PC-3 (cell line): ENCODE results near the gene SCAI. TPM values are rescaled to one million over a fixed set of nuclear protein-coding genes. Genes with fewer than 3 reads are reported as not detected.

Experiments used
- ATAC-seq: fragments of 200-7000 bp; cut with Tn5 transposase; 2 replicates; pipeline ENCODE4 v1.9.1; 2020; ENCODE audit warnings: mild to moderate bottlenecking, moderate library complexity
- BruUV-seq: library from RNA; stranded (reverse); fragments of 400-500 nt; replicated peaks from 2 replicates; lab custom pipeline; 2021; lab: Mats Ljungman, UMichigan
- CTCF ChIA-PET: fragments of 300-600 bp; sonication (Branson Sonifier 250); formaldehyde crosslinking; loops from one replicate; lab custom pipeline; 2022; ENCODE audit warnings: antibody characterized with exemption; lab: Charles Lee
- POLR2A ChIA-PET: fragments of 300-600 bp; sonication (Branson Sonifier 250); formaldehyde crosslinking; loops from one replicate; lab custom pipeline; 2022; ENCODE audit warnings: antibody characterized with exemption; ENCODE audit not compliant: unreplicated experiment; lab: Charles Lee
- DNase-seq: peaks from one replicate; pipeline ENCODE4 v3.0.0-alpha.2; 2015
- H2AFZ ChIP-seq: fragments of 300-600 bp; sonication (generic); 2 replicates; pipeline ENCODE4 v1.6.0; 2016; ENCODE audit warnings: antibody characterized with exemption, low read length
- H3F3A ChIP-seq: fragments of 300-600 bp; sonication (generic); one replicate; pipeline ENCODE4 v1.6.0; 2017; ENCODE audit warnings: antibody characterized with exemption, low read length, control low read depth, mild to moderate bottlenecking; ENCODE audit not compliant: unreplicated experiment
- H3K27ac ChIP-seq: fragments of 300-600 bp; sonication (generic); 2 replicates; pipeline ENCODE4 v1.5.1; 2016; ENCODE audit warnings: mild to moderate bottlenecking, low read length
- H3K27me3 ChIP-seq: fragments of 300-600 bp; sonication (generic); 2 replicates; pipeline ENCODE4 v1.6.1; 2016; ENCODE audit warnings: low read length, mixed read lengths
- H3K36me3 ChIP-seq: fragments of 300-600 bp; sonication (generic); 2 replicates; pipeline ENCODE4 v1.6.1; 2016; ENCODE audit warnings: low read depth, mixed run types, low read length, mixed read lengths
- H3K4me1 ChIP-seq: fragments of 300-600 bp; sonication (generic); 2 replicates; pipeline ENCODE4 v1.5.1; 2016; ENCODE audit warnings: low read length; ENCODE audit not compliant: insufficient read depth
- H3K4me2 ChIP-seq: fragments of 300-600 bp; sonication (generic); 2 replicates; pipeline ENCODE4 v1.6.0; 2016; ENCODE audit warnings: low read length
- H3K4me3 ChIP-seq: fragments of 300-600 bp; sonication (generic); 2 replicates; pipeline ENCODE4 v1.5.1; 2016; ENCODE audit warnings: mild to moderate bottlenecking, low read length, mixed read lengths
- H3K79me2 ChIP-seq: fragments of 300-600 bp; sonication (generic); 2 replicates; pipeline ENCODE4 v1.6.1; 2017; ENCODE audit warnings: low read length, mixed read lengths
- H3K9ac ChIP-seq: fragments of 300-600 bp; sonication (generic); 2 replicates; pipeline ENCODE4 v1.6.0; 2016; ENCODE audit warnings: mild to moderate bottlenecking, low read length
- H3K9me2 ChIP-seq: fragments of 300-600 bp; sonication (generic); replicated peaks from 2 replicates; pipeline ENCODE4 v1.6.1; 2016; ENCODE audit warnings: mixed run types, low read length, mixed read lengths
- H3K9me3 ChIP-seq: fragments of 300-600 bp; sonication (generic); 2 replicates; pipeline ENCODE4 v1.6.1; 2016; ENCODE audit warnings: low read length, mixed read lengths
- H4K20me1 ChIP-seq: fragments of 300-600 bp; sonication (generic); 2 replicates; pipeline ENCODE4 v1.6.1; 2016; ENCODE audit warnings: low read length, mixed read lengths
- EZH2 ChIP-seq: fragments of 300-600 bp; sonication (generic); IDR thresholded peaks from one replicate; pipeline ENCODE4 v1.6.1; 2017; ENCODE audit warnings: antibody characterized with exemption, mild to moderate bottlenecking, low read length; ENCODE audit not compliant: unreplicated experiment
- EZH2phosphoT487 ChIP-seq: fragments of 300-600 bp; sonication (generic); IDR thresholded peaks from 2 replicates; pipeline ENCODE4 v1.6.1; 2018; ENCODE audit warnings: mild to moderate bottlenecking, antibody characterized with exemption, low read length, borderline replicate concordance
- intact Hi-C: fragments of 100-400 bp; cut with micrococcal nuclease; formaldehyde crosslinking; loops from 2 replicates; pipeline ENCODE4 v1.9.0; 2023
- total RNA-seq: library from RNA; depleted of rRNA; stranded (reverse); fragments of >200 nt; gene quantifications from 2 replicates; pipeline ENCODE4 v1.2.3, GENCODE V29; 2014
- TF ChIP-seq, protein P1 (sequence below): fragments of 300-600 bp; sonication (generic); conservative IDR thresholded peaks from 2 replicates; pipeline ENCODE4 v1.5.1; 2017; ENCODE audit warnings: antibody characterized with exemption, low read depth, mild to moderate bottlenecking, low read length

Gene SCAI
- total RNA-seq, 1 experiment from 2014 or later: 5.2 TPM

GRCh38 chr9:124914753-124915405 lies 228.4 kb downstream of the SCAI start:
- no peak overlapping the region for H3K4me2 ChIP-seq
- H2AFZ ChIP-seq: no peak overlapping the region
- no peak overlapping the region for H3K27ac ChIP-seq
- H3K4me3 ChIP-seq: no peak overlapping the region
- ChIA-PET POLR2A (no interaction called here), CTCF (no interaction called here)
- H3K79me2 ChIP-seq: no peaks in the 10 kb centered on the region
- no peaks in the 10 kb centered on the region for H3K9me2 ChIP-seq
- no peaks in the 10 kb centered on the region for H4K20me1 ChIP-seq
- no peaks in the 10 kb centered on the region for H3K27me3 ChIP-seq
- H3K36me3 ChIP-seq: no peaks in the 10 kb centered on the region
- H3K4me1 ChIP-seq: no peaks in the 10 kb centered on the region
- no peaks in the 10 kb centered on the region for H3F3A ChIP-seq
- TF ChIP-seq EZH2 (no peak), EZH2phosphoT487 (no peak)
- TF ChIP-seq, protein P1, sequence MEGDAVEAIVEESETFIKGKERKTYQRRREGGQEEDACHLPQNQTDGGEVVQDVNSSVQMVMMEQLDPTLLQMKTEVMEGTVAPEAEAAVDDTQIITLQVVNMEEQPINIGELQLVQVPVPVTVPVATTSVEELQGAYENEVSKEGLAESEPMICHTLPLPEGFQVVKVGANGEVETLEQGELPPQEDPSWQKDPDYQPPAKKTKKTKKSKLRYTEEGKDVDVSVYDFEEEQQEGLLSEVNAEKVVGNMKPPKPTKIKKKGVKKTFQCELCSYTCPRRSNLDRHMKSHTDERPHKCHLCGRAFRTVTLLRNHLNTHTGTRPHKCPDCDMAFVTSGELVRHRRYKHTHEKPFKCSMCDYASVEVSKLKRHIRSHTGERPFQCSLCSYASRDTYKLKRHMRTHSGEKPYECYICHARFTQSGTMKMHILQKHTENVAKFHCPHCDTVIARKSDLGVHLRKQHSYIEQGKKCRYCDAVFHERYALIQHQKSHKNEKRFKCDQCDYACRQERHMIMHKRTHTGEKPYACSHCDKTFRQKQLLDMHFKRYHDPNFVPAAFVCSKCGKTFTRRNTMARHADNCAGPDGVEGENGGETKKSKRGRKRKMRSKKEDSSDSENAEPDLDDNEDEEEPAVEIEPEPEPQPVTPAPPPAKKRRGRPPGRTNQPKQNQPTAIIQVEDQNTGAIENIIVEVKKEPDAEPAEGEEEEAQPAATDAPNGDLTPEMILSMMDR: no peak
- no peaks in the 10 kb centered on the region for H3K9me3 ChIP-seq
- no TSS peak for BruUV-seq
- H3K9ac ChIP-seq: no peak overlapping the region
- intact Hi-C loops: no loop called here
- DNase-seq (no peak), ATAC-seq (no peak)

- POLR2A ChIA-PET: no interaction called here
Measured at GRCh38 chr9:124913378-124913777, 229.9 kb downstream of the SCAI start.

GRCh38 chr9:124911766-124912165 lies 231.6 kb downstream of the SCAI start:
- H3K36me3 ChIP-seq: no peaks in the 10 kb centered on the region
- H3K27ac ChIP-seq: no peak overlapping the region
- H3K4me2 ChIP-seq: no peak overlapping the region
- H3K4me3 ChIP-seq: no peak overlapping the region
- no peaks in the 10 kb centered on the region for H3K9me3 ChIP-seq
- TF ChIP-seq, protein P1: no peak
- no peak for TF ChIP-seq EZH2phosphoT487
- no peak for TF ChIP-seq EZH2
- no peaks in the 10 kb centered on the region for H3K79me2 ChIP-seq
- H4K20me1 ChIP-seq: no peaks in the 10 kb centered on the region
- H3K27me3 ChIP-seq: no peaks in the 10 kb centered on the region
- H3K4me1 ChIP-seq: no peaks in the 10 kb centered on the region
- DNase-seq: no peak
- no peak overlapping the region for H2AFZ ChIP-seq
- intact Hi-C loops: no loop called here
- BruUV-seq: no TSS peak
- ATAC-seq: no peak
- ChIA-PET POLR2A (no interaction called here), CTCF (no interaction called here)
- no peak overlapping the region for H3K9ac ChIP-seq
- H3K9me2 ChIP-seq: no peaks in the 10 kb centered on the region
- H3F3A ChIP-seq: no peaks in the 10 kb centered on the region

More at GRCh38 chr9:124913378-124913777, 229.9 kb downstream of the SCAI start:
- no peaks in the 10 kb centered on the region for H3K9me3 ChIP-seq
- ATAC-seq (no peak), DNase-seq (no peak)
- H3K4me3 ChIP-seq: no peak overlapping the region
- no peaks in the 10 kb centered on the region for H3K36me3 ChIP-seq
- no peaks in the 10 kb centered on the region for H3K79me2 ChIP-seq
- CTCF ChIA-PET: no interaction called here
- H4K20me1 ChIP-seq: no peaks in the 10 kb centered on the region
- H3K4me2 ChIP-seq: no peak overlapping the region
- no peak for TF ChIP-seq EZH2phosphoT487
- no peak for TF ChIP-seq EZH2
- TF ChIP-seq, protein P1: no peak
- no peak overlapping the region for H2AFZ ChIP-seq
- no peaks in the 10 kb centered on the region for H3K4me1 ChIP-seq
- no peaks in the 10 kb centered on the region for H3F3A ChIP-seq
- H3K9ac ChIP-seq: no peak overlapping the region
- no peaks in the 10 kb centered on the region for H3K27me3 ChIP-seq
- no TSS peak for BruUV-seq
- no peak overlapping the region for H3K27ac ChIP-seq
- no peaks in the 10 kb centered on the region for H3K9me2 ChIP-seq
- intact Hi-C loops: no loop called here
